ENCODE results near the gene DHRS13. TPM values are rescaled to one million over a fixed set of nuclear protein-coding genes. Genes with fewer than 3 reads are reported as not detected.

The DHRS13 gene
- total and polyA plus RNA-seq, 7 donors = 2.1 to 15.0 (median 3.9) TPM

DNA sequence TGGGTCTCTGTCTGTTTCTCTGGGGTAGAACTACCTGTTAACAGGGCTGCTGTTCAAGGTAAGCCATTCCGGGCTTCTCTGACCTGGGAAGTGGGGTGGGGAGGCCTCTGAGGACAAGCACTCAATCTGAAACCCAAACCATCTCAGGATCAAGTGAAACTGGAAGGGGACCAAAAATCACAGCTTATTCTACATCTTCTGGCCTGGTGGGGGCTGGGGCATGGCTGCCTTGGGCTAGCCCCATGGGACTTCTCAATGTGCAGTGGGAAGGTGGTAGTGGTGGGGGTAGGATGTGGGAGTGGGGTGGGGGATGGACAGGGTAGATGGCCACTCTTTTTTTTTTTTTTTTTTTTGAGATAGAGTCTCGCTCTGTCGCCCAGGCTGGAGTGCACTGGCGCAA lies 10.9 kb downstream of the DHRS13 start:
- DNase-seq = no peak
- Histone ChIP-seq H3K4me1 (peaks cover 0 to 19% (median 13%) of the 10 kb centered on the region in 4 donors), H3K27ac (peak overlapping the region in 1 of 4 donors; percentile 65), H3K27me3 (no peaks in the 10 kb centered on the region), H3K9me3 (no peaks in the 10 kb centered on the region), H3K36me3 (peaks cover 0 to 20% (median 0%) of the 10 kb centered on the region in 4 donors), H3K4me3 (no peak overlapping the region)
- WGBS, 2 donors = 92 to 99% methylated on average over 4 of the region's 4 CpGs
- intact Hi-C loops (cut with DNase I) = no loop called here
- no peak for TF ChIP-seq POLR2AphosphoS5 (IDR thresholded peaks at IDR 0.05)
- TF ChIP-seq, protein P1, sequence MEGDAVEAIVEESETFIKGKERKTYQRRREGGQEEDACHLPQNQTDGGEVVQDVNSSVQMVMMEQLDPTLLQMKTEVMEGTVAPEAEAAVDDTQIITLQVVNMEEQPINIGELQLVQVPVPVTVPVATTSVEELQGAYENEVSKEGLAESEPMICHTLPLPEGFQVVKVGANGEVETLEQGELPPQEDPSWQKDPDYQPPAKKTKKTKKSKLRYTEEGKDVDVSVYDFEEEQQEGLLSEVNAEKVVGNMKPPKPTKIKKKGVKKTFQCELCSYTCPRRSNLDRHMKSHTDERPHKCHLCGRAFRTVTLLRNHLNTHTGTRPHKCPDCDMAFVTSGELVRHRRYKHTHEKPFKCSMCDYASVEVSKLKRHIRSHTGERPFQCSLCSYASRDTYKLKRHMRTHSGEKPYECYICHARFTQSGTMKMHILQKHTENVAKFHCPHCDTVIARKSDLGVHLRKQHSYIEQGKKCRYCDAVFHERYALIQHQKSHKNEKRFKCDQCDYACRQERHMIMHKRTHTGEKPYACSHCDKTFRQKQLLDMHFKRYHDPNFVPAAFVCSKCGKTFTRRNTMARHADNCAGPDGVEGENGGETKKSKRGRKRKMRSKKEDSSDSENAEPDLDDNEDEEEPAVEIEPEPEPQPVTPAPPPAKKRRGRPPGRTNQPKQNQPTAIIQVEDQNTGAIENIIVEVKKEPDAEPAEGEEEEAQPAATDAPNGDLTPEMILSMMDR (IDR thresholded peaks at IDR 0.05) = no peak
- TF ChIP-seq POLR2A (IDR thresholded peaks at IDR 0.05) = no peak
- TF ChIP-seq EP300 (IDR thresholded peaks at IDR 0.05) = no peak

DNA sequence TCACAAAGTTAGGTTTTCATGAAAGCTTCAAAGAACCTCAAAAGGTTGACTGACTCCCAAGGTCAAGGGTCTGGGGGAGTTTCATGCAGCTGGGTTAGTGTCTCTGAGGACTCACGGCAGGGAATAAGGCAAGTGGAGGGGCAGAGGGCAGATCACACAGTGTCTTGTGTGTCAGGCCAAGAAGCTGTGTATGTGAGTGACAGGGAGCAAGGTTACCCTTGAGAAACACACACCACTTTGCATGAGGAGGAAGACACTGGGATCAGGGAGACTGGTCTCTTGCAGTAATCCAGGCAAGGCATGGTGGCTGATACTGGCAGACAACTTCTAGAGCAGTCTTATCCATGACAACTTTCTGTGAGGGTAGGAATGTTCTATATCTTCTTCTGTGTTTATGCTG lies 11.7 kb downstream of the DHRS13 start:
- Histone ChIP-seq H3K36me3 (peaks cover 0 to 24% (median 0%) of the 10 kb centered on the region in 4 donors), H3K4me1 (peaks cover 0 to 12% (median 7%) of the 10 kb centered on the region in 4 donors), H3K27ac (no peak overlapping the region), H3K9me3 (no peaks in the 10 kb centered on the region), H3K4me3 (no peak overlapping the region), H3K27me3 (no peaks in the 10 kb centered on the region)
- 91 to 96% methylated on average over 1 of the region's 1 CpG for WGBS, 2 donors
- intact Hi-C loops (cut with DNase I) = no loop called here
- no peak for DNase-seq
- TF ChIP-seq, protein P1 (IDR thresholded peaks at IDR 0.05) = no peak
- no peak for TF ChIP-seq POLR2AphosphoS5 (IDR thresholded peaks at IDR 0.05)

DNA sequence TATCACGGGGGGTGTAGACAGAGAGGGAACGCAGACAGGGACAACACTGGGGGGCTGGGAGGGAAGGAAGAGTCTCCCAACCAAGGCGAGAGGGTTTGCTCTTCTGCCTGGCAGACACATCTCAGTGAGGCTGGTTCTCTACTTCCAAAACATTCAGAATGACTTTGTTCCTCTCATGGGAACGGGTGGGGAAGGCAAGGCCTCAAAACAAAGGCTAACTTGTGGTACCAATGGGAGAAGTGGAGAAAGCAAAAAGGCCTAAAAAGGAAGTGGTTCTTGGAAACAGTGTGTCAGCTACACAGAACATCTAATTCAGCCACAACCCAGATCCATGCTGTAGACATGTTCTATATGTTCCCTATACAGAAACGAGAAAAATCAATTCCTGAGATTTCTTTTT lies 12.9 kb downstream of the DHRS13 start:
- peaks cover 0 to 6% (median 2%) of the 10 kb centered on the region in 4 donors for H3K4me1 ChIP-seq
- H3K9me3 ChIP-seq = no peaks in the 10 kb centered on the region
- intact Hi-C loops (cut with DNase I) = no loop called here
- TF ChIP-seq POLR2A (IDR thresholded peaks at IDR 0.05) (no peak), EP300 (IDR thresholded peaks at IDR 0.05) (no peak), POLR2AphosphoS5 (IDR thresholded peaks at IDR 0.05) (no peak)
- TF ChIP-seq, protein P1 (IDR thresholded peaks at IDR 0.05) = no peak
- H3K36me3 ChIP-seq = peaks cover 4 to 36% (median 6%) of the 10 kb centered on the region in 4 donors
- DNase-seq = no peak
- 81 to 93% methylated on average over 5 of the region's 5 CpGs for WGBS, 2 donors
- H3K4me3 ChIP-seq = no peak overlapping the region
- H3K27ac ChIP-seq = peak overlapping the region in 1 of 4 donors; percentile 35
- H3K27me3 ChIP-seq = no peaks in the 10 kb centered on the region

DNA sequence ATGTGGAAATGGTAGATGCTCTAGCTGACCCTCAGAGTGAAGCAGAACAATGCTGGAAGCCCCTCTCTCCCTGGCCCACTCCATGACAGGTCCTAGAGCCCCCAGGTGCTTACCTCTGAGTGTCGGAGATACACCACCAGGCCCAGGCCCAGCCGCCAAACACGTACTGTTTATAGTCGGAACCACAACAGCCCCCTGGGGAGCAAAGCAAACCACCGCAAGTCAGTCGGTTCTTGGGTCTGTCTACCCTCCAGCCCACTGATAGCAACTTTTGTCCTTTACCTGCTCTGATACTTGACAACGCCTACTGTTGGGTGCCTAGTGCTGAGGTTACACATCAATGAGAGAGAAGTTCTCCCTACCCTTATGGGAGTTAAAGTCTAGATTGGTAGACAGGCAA lies 14.0 kb downstream of the DHRS13 start:
- Histone ChIP-seq H3K36me3 (peaks cover 4 to 47% (median 13%) of the 10 kb centered on the region in 4 donors), H3K4me1 (peaks cover 0 to 6% (median 2%) of the 10 kb centered on the region in 4 donors), H3K27ac (no peak overlapping the region), H3K4me3 (no peak overlapping the region), H3K9me3 (no peaks in the 10 kb centered on the region), H3K27me3 (no peaks in the 10 kb centered on the region)
- TF ChIP-seq EP300 (IDR thresholded peaks at IDR 0.05) = no peak
- no peak for TF ChIP-seq POLR2AphosphoS5 (IDR thresholded peaks at IDR 0.05)
- TF ChIP-seq POLR2A (IDR thresholded peaks at IDR 0.05) = no peak
- TF ChIP-seq, protein P1 (IDR thresholded peaks at IDR 0.05) = no peak
- 81 to 92% methylated on average over 7 of the region's 7 CpGs for WGBS, 2 donors
- no peak for DNase-seq
- intact Hi-C loops (cut with DNase I) = no loop called here

DNA sequence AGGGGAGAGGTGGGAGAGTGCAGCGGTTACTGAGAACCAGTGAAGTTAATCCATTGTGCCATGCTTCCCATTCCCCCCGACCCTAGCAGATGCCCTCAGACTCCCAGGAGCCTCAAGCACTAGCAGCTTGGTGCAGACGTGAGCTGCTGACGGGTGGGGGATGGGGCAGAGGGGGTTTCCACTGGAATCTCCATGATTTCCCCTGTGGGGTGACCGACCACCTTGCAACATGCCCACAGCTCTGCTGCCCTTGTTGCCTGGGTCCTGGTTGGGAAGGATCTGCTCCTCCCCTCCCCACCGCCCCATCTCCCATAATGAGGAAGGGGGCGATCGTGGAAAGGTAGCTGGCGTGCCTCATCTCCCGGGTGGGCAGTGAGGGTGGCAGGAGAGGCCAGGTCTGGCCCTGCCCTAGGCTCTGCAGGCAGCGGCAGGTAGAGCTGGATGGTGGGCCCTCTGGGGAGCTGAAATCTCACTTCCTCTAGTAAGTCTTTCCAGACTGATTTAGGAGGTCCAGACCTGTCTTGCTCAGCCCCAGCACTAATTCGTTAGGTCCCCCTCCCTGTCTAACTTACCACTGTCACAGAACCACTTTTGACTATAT lies 14.9 kb downstream of the DHRS13 start:
- Histone ChIP-seq H3K4me3 (no peak overlapping the region), H3K4me1 (peaks cover 0 to 4% (median 1%) of the 10 kb centered on the region in 4 donors), H3K9me3 (no peaks in the 10 kb centered on the region), H3K36me3 (peaks cover 6 to 56% (median 19%) of the 10 kb centered on the region in 4 donors), H3K27ac (no peak overlapping the region), H3K27me3 (no peaks in the 10 kb centered on the region)
- 86 to 93% methylated on average over 12 of the region's 12 CpGs for WGBS, 2 donors
- intact Hi-C loops (cut with DNase I) = no loop called here
- no peak for DNase-seq
- TF ChIP-seq POLR2A (IDR thresholded peaks at IDR 0.05) (no peak), EP300 (IDR thresholded peaks at IDR 0.05) (no peak), POLR2AphosphoS5 (IDR thresholded peaks at IDR 0.05) (no peak)
- TF ChIP-seq, protein P1 (IDR thresholded peaks at IDR 0.05) = no peak

Measured in sigmoid colon (tissue), 7 donors.